HG03342 (cell line): ENCODE results near the gene OBSCN.

ENCODE experiments used
- ATAC-seq: cut with Tn5 transposase; IDR thresholded peaks from one replicate; pipeline ENCODE4 v1.9.1; 2021; ENCODE audit warnings: mild to moderate bottlenecking, moderate library complexity; ENCODE audit not compliant: unreplicated experiment

OBSCN gene

GRCh38 chr1:228408869-228409805 is 201.3 kb downstream of the OBSCN start:
- ATAC-seq = no peak

- ATAC-seq = no peak
These were observed 202.2 kb downstream of the OBSCN start for GRCh38 chr1:228410015-228410414.

GRCh38 chr1:228410671-228411070 is 202.8 kb downstream of the OBSCN start:
- no peak for ATAC-seq

GRCh38 chr1:228411121-228411520 is 203.3 kb downstream of the OBSCN start:
- no peak for ATAC-seq

GRCh38 chr1:228411548-228412430 is 203.9 kb downstream of the OBSCN start:
- ATAC-seq = no peak

GRCh38 chr1:228413241-228414010 is 205.6 kb downstream of the OBSCN start:
- ATAC-seq = no peak

GRCh38 chr1:228414511-228415211 is 206.8 kb downstream of the OBSCN start:
- no peak for ATAC-seq

GRCh38 chr1:228415221-228415620 is 207.4 kb downstream of the OBSCN start:
- no peak for ATAC-seq

GRCh38 chr1:228415853-228416216 is 208.0 kb downstream of the OBSCN start:
- no peak for ATAC-seq

- no peak for ATAC-seq
These were observed 208.5 kb downstream of the OBSCN start, which contains the start of gene TRIM17 for GRCh38 chr1:228416217-228416933. Gene TRIM17, minus strand, starts transcription at chr1:228416861. Its CDS starts 1,789 bp downstream, at chr1:228415072.

- no peak for ATAC-seq
These were observed 209.2 kb downstream of the OBSCN start for GRCh38 chr1:228417061-228417460.

GRCh38 chr1:228417483-228418203 is 209.8 kb downstream of the OBSCN start:
- no peak for ATAC-seq

- no peak for ATAC-seq
These were observed 213.4 kb downstream of the OBSCN start for GRCh38 chr1:228420968-228421826.

GRCh38 chr1:228423404-228424053 is 215.7 kb downstream of the OBSCN start:
- ATAC-seq = no peak

GRCh38 chr1:228424685-228425660 is 217.1 kb downstream of the OBSCN start:
- ATAC-seq = no peak

GRCh38 chr1:228426518-228427175 is 218.8 kb downstream of the OBSCN start:
- no peak for ATAC-seq
